Esophagus muscularis mucosa (tissue), 4 donors: ENCODE measurements around the gene ATP7B.

Experiments used
- EP300 ChIP-seq: sonication (generic); formaldehyde crosslinking; IDR thresholded peaks from one replicate; pipeline ENCODE4 v1.6.1; 2017; ENCODE audit warnings: antibody characterized with exemption
- POLR2A ChIP-seq: fragments of 450-650 bp; IDR thresholded peaks from one replicate; pipeline ENCODE4 v1.6.1; 2017; ENCODE audit warnings: antibody characterized with exemption, moderate library complexity, mild to moderate bottlenecking, low read depth
- POLR2AphosphoS5 ChIP-seq, 2 donors: sonication (generic); formaldehyde crosslinking; IDR thresholded peaks; one replicate each; pipeline ENCODE4 v1.6.1; 2017; ENCODE audit warnings: antibody characterized with exemption in 2 of 2
- TF ChIP-seq, protein P1 (sequence below), 3 experiments: fragments of 200-600 bp in 2 of 3; fragments of 450-650 bp in 1 of 3; sonication (generic) in 2 of 3; IDR thresholded peaks; one replicate each; pipeline ENCODE4 v1.5.1; 2017 to 2019; ENCODE audit warnings: antibody characterized with exemption in 3 of 3, mild to moderate bottlenecking in 2 of 3, moderate library complexity in 1 of 3

DNA sequence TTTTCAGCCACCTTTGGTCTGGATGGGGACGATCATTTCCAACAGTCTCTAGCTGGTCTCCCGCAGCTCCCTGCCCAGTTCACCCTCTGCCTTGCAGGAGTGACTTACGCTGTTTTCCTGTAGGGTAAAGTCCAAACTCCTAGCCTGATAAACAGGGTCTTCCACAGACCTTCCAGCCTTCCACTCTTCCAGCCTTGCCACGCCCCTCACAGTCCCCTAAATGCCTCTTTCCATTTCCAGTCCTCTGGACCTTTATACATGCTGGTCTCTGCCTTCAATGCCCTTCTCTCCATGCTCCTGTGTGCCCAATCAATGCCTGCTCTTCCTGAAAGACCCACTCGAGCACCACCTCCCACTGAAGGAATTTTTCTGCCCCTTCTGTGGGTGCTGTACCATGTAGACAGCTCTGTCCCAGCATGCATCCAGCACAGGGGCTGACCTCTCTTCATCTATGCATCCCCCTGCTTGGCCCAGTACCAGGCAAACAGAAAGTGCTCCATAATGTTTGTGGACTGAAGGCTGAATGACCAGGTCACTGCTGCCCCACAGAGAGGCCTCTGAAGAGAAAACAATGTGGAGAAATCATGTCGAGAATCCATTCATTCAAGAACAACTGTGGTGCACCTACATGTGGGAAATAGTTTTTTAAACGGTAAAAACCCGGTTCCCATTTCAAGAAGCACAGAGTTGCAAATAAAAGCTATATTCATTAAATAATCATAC, 4.6 kb downstream of the ATP7B start:
- TF ChIP-seq POLR2A (no peak), POLR2AphosphoS5 (IDR thresholded peaks at IDR 0.05) (no peak), EP300 (no peak)
- TF ChIP-seq, protein P1, sequence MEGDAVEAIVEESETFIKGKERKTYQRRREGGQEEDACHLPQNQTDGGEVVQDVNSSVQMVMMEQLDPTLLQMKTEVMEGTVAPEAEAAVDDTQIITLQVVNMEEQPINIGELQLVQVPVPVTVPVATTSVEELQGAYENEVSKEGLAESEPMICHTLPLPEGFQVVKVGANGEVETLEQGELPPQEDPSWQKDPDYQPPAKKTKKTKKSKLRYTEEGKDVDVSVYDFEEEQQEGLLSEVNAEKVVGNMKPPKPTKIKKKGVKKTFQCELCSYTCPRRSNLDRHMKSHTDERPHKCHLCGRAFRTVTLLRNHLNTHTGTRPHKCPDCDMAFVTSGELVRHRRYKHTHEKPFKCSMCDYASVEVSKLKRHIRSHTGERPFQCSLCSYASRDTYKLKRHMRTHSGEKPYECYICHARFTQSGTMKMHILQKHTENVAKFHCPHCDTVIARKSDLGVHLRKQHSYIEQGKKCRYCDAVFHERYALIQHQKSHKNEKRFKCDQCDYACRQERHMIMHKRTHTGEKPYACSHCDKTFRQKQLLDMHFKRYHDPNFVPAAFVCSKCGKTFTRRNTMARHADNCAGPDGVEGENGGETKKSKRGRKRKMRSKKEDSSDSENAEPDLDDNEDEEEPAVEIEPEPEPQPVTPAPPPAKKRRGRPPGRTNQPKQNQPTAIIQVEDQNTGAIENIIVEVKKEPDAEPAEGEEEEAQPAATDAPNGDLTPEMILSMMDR (IDR thresholded peaks at IDR 0.05), result no peak
